ENCODE results near the gene PIGX.
A peak's percentile ranks its signal among the peaks of the same experiment; 100 is the strongest.

Gene PIGX

DNA sequence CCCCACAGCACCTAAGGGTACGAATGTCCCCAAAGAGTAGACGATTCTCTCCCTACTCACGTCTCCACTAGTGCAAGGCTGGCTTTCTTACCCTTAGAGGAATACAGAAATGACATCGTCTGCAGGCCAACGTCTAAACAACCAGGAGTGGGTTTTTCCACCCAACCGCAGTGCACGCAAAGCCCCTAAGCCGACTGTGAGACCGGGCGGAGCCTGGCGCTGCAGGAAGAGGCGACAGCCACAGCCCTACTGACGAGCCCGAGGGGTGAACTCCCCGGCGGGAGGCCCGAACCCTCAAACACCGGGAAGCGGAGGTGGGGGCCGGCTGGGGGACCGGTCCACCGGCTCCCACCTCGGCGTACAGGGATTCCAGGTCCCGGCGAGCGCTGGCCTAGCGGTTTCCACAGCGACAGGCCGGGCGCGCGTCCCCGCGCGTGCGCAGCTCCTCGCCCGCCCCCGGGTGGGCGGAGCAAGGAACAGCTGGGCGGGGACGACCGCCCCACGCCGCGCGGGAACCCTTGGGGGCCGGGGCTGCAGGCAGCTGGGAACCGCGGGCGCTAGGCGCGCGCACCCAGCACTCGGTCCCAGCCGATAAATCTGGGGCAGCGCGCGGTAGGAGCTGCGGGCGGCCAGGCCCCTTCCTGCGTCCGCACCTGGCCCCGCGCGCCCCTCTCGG lies at the start of gene PIGX, which contains the start of gene CEP19:
TSS of gene PIGX (plus strand) at position 540 of the 676 bp plus-strand sequence.
TSS of gene CEP19 (minus strand) at position 413 of the 676 bp plus-strand sequence. CDS start 3,593 bp downstream, outside the sequence.
- peak; percentile 84 to 87 for DNase-seq

DNA sequence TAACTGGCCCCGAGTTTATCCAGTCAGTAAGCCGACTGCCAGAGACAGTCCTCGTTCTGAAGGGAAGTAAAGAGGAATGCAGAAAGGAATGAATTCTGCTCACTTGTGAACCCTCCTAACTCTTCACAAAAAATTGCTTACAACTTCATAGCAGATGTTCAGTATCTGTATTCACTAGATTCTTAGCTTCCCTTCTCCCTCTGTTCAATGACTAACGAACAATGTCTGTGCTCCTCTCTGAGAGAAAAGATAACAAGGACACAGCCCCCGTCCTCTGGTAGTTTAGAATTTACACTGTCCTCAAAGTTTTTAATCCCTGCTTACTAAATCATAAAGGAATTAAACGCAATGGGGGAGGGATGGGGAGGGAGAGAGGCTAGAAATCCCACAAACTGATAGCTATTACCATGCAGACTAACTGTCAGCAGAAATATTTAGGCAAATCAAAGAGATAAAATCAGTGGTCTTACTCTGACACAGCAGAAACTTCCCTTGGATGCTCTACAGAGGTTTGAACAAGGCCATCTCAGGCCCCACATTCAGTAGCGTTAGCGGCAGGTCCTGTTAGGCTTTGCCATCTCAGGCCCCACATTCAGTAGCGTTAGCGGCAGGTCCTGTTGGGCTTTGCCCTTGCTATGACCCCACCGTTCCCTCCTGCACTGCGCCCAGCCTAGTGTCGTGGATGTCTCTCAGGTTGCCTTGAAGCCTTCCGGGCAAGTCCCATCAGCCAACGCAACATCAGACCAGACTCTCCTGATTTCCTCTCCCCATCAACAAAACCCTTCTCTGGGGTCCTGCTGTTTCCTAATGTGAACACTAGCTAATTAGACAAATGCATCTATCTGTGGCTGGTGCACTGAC lies 49.2 kb upstream of the PIGX start:
- no peak for DNase-seq

DNA sequence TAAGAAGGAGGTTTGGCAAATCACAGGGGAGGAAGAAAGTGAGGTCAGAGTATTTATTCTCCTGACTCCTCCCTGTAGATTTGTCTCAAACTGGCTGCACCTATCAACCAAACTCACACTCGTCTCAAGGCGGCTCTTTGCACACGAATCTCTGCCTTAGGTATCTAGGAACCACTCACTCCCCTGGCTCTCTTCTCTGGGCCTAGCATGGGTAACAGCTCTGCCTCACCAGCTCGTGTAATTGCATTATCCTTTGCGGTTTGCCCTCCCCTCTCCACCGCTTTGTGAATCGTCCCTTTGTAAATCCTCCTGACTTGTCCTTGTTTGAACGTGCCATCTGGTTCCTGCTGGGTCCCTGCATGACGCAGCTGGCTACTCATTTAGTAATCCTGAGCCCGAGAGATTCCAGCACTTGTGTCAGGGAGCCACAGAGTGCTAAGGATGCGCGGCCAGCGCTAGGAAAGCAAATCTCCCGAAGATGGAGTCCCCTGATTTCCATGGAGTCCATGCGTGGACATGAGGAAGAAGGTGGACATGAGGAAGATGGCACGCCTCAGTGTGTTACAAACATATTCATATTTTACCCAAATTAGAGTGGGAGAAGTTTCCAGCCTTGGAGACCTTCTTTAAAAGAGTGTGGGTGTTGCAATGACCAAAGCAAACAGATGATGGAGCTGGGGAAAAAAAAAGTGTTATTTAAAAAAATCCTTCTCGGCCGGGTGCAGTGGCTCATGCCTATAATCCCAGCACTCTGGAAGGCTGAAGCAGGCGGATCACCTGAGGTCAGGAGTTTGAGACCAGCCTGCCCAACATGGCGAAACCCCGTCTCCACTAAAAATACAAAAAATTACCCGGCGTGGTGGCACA lies 45.9 kb upstream of the PIGX start:
- DNase-seq, result no peak

DNA sequence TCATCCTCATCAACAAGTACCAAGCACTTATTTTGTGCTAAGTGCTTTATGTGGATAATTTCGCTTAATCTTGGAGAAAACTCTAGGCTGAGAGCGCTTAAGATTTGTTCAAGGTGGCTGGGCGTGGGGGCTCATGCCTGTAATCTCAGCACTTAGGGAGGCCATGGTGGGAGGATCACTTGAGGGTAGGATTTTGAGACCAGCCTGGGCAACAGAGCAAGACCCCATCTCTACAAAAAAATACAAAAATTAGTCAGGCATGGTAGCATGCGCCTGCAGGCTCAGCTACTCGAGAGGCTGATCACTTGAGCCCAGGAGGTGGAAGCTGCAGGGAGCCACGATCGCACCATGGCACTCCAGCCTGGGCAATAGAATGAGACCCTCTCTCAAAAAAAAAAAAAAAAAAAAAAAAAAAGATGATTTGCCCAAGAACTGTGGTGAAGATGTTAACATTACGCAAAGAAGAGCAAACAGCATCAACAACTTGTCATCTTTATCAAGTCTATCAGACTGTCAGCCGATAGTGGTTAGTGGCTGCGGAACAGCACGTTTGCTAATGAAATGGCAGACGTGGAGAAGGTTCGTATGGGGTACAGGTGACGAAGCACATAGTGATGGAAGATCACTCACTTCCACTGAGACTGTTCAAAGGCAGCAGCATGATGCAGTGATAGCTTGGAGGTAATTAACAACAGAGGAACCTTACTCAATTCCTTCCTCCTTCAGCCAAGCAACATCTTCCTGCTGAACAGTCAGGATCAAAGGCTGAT lies 44.9 kb upstream of the PIGX start:
- no peak for DNase-seq

DNA sequence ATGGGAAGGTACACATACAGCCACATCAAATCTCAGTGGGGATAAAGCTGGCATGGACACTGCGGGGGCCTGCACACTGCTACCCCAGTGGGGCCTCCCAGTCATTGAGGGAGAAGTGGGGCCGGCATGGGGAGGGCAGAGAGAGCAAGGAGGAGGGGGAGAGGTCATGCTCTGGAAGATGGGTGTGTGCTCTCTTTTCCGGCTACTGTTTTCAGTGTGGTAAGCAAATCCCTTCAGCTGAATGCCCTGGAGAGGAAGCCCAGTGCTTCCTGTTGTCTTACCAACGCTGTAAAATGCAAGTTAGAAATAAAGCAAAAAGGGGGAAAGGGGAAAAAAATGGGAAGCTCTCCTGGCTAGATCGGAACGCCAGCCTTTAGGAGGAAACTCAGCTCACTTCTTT lies 41.8 kb upstream of the PIGX start:
- DNase-seq, result no peak

DNA sequence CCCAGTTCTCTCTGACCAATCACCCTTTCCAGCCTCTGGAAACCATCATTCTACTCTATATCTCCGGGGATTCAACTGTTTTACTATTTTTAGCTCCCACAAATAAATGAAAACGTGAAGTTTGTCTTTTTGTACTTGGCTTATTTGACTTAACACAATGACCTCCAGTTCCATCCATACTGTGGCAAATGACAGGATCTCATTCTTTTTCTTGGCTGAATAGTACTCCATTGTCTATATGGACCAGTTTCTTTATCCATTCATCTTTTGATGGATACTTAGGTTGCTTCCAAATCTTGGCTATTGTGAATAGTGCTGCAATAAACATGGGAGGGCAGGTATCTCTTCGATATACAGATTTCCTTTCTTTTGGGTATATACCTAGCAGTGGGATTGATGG lies 38.5 kb upstream of the PIGX start:
- no peak for DNase-seq

DNA sequence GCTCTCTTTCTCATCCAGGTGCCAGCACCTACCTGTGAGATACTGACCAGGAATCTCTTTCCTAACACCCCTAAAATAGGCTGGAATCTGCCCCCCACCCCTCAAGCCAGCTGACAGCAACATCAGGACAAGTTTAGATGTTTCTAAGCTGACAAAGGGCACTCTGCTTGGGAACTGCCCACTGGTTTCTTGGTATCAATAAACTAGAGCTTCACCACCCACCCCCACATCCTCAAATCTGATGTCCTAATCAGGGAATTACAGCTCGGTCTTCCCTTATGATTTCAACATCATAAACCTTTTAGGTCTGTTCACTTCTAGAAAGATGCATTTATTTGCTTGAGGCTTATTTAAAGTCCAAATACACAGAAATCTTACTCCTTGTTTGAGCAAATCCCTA lies 34.8 kb upstream of the PIGX start:
- DNase-seq, result no peak

DNA sequence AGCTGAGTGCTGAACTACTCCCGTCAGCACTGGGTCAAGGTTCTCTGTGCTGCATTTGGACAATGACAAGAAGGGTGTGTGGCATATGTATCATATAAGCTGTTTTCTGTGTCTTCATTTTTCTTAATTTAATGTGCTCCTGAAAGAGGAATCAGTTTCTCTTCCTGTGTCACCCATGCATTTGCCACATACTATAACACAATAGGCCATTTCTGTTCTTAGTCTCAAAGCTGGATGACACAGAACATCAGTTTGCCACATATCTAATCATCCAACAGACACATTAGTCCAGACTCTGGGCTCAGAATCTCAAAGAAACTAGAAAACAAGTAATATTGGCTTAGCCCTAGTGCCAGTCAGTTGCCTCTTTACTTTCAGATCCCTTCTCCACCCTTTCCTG lies 34.2 kb upstream of the PIGX start:
- DNase-seq, result no peak

DNA sequence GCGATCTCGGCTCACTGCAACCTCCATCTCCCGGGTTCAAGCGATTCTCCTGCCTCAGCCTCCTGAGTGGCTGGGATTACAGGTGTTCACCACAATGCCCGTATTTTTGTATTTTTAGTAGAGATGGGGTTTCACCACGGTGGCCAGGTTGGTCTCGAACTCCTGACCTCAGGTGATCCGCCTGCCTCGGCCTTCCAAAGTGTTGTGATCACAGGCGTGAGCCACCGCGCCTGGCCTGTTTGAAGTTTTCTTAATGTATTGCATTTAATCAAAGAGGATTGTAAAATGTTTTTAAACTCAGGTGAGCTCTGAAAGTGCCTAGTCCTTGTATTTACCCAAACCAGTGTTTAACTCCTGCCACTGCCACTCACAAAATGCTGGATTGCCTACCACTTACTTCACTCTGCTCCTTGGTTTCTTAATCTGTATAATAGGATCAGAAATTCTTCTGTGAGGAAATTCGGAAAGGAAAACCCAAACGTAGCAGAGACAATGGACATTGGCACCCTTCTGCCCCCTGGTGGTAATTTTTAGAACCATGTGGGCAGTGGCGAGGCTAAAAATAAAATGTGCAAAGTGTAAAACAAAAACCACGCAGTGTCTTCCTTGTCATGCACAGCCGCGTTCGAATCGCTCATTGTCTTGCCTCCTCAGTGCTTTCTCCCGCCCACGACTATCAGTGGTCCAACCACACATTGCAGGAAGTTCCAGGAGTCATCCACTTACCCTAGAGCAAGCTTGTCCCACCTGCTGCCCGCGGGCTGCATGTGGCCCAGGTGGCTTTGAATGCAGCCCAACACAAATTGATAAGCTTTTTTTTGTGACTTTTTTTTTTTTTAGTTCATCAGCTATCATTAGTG lies 27.4 kb upstream of the PIGX start:
- DNase-seq, result peak; percentile 63

DNA sequence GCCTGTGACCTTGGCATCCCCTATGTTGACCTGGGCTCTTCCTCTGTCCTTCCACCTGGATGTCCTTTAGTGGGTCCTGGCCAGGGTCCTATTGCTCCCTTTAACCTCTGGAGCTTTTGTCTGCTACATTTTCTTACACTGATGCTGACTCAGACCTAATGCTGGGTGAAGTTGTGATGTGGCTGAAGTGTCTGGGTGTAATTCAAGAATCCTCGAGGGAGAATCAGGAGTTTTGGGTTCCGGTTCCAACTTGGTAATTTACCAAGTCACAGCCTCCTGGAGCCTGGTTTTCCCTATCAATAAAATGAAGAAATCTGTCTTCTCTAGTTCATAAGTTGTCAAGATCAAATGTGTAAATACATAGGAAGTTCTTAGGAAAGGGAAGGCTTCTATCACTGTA lies 25.7 kb upstream of the PIGX start:
- no peak for DNase-seq

DNA sequence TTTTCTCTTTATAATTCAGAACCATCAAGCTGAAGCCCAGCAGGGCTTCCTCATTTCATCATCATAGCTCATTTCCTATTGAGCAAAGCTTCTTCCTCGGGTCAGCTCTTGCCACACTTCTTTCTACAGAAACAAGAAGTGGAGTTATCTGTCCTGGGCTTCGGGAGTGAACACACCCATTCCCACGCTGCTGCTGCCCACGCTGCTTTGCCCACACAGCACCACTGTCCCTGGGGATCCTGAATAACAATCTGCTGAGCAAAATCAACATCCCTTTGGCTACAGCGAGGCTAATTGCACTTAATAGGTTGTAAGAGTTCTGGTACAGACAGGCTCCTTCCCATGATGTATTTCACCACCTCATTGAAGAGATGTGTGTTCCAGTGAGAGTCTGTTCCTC lies 23.8 kb upstream of the PIGX start:
- DNase-seq, result no peak

DNA sequence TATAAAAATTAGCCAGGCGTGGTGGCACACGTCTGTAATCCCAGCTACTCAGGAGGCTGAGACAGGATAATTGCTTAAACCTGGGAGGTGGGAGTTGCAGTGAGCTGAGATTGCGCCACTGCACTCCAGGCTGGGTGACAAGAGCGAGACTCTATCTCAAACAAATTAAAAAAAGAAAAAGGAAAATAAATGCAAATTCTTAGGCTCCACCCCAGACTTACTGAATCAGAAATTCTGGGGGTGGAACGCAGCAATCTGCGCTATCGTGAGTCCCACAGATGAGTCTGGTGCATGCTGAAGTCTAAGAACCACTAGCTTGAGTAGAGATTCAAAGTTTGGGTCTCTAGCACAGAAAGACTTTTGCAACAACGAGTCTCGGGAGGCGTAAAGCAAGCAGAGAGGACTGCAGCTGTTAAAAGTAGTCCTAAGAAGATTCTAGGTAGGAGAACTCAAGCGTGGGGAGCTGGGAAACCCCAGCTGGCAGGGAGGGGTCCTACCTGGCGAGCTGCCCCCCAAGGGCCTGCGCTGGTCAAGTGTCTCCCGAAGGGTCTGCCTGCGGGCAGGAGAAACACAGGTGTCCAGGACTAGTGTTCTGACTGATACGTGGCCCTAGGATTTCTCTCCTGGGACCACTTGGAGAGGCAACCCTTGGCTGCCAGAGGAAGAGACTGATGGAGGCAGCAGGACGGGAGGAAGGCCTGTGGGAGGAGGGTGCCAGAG lies 22.1 kb upstream of the PIGX start:
- no peak for DNase-seq

DNA sequence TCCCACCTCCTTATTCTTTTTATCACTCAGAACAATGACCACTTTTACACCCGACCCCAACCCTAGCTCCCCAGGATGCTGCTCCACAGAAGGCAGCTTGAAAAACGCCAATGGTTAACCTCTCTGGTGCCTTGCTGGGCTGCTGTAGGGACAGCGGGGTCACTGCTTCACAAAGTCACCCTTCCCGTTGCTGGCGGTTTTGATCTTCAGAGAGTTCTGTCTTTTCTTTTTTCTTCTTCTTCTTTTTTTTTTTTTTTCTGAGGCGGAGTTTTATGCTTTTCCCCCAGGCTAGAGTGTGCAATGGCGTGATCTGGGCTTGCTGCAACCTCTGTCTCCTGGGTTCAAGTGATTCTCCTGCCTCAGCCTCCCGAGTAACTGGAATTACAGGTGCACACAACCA lies 20.8 kb upstream of the PIGX start:
- DNase-seq, result no peak

DNA sequence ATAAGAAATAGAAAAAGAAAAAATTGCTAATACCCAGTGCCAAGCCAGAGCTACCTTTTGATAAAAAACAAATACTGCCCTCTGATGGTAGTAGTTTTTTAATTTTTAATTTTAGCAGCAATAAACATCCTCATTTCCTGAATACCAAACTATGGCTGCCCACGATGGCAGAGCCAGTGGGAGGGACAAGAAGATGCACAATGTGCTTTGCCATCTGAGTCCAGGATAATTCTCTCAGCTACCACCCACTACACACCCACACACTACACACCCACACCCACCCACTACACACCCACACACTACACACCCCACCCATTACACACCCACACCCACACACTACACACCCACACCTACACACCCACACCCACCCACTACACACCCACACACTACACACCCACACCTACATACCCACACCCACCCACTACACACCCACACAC lies 18.0 kb upstream of the PIGX start:
- DNase-seq, result peak; percentile 5 to 7

DNA sequence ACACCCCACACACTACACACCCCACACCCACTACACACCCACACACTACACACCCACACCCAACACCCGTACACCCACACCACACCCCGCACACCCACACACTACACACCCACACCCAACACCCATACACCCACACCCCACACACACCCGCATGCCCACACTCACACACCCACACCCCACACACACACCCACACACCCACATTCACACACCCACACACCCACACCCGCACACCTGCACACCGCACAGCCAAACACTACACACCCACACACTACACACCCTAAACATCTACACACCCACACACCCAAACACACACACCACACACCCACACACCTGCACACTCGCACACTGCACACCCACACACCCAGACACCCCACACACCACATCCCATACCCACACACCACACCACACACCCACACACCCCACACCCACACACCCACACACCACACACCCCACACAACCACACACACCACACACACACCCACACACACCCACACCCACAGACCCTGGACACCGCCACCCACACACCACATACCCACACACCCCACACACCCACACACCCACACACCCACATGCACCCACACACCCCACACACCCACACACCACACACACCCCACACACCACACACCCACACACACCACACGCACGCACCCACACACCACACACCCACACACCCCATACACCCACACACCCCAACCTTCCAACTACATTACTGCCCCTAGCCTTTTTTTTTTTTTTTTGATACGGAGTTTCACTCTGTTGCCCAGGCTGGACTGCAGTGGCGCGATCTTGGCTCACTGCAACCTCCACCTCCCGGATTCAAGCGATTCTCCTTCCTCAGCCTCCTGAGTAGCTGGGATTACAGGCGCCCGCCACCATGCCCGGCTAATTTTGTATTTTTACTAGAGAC lies 17.0 kb upstream of the PIGX start:
- DNase-seq, result peak in 1 of 2 donors; percentile 10

DNA sequence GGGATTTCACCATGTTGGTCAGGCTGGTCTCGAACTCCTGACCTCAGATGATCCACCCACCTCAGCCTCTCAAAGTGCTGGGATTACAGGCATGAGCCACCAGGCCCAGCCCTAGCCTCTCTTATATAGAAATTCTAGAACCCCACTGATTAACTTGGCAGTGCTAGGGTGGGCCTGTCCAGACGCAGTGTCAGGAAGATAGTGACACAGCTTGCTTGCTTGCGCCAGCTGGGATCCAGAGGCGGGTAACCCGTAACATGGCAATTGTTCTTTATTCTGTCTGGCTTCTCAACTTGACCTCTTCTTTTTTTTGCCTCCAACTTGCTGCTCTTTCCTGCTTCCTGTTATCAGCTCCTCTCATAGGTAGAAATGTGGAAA lies 16.3 kb upstream of the PIGX start:
- no peak for DNase-seq

DNA sequence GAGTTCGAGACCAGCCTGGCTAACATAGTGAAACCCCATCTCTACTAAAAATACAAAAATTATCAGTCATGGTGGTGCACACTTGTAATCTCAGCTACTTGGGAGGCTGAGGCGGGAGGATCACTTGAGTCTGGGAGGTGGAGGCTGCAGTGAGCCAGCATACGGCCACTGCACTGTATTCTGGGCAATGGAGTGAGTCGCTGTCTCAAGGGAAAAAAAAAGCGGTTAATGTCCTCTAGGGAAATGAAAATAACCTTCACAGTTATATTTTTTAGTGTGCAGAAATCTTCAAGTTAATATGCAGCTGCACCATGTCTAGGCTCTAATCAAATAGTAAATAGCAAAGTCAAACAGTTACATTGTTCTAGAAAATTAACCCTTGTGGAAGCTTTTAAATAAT lies 14.9 kb upstream of the PIGX start:
- DNase-seq, result no peak

DNA sequence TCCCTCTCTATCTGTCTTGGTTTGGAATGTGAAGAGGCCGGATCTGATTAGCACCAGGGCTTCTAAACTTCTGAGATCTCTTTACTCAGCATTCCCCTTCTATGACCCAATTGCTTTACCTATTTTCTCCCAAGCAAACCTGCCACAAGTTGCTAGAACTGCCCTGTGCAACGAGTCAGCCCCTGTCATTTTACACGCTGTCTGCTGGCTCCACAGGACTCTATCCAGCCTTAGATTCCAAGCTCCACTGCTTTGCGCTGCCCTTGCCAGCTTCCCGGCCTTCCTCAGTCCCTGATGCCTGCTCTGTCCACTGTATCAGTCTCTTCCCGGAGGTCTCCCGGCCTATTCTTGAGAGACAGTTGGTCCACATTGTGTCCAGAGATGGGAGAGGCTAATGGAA lies 12.4 kb upstream of the PIGX start:
- no peak for DNase-seq

DNA sequence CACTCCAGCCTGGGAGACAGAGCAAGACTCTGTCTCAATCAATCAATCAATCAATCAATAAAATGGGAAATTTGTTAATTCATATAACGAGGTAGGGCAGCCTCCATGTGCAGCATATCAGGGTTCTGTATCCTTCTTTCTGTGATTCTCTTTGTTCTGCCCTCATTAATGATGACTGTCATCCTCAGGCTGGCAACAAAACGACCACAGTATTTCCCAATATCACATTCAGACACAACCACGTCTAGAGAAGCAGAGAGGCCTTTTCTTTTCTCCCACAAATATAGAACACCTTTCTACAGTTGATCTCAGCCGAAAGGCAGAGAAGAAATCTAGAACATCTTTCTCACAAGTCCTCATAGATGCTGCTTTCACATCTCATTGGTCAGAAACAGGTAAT lies 11.4 kb upstream of the PIGX start:
- DNase-seq, result no peak

DNA sequence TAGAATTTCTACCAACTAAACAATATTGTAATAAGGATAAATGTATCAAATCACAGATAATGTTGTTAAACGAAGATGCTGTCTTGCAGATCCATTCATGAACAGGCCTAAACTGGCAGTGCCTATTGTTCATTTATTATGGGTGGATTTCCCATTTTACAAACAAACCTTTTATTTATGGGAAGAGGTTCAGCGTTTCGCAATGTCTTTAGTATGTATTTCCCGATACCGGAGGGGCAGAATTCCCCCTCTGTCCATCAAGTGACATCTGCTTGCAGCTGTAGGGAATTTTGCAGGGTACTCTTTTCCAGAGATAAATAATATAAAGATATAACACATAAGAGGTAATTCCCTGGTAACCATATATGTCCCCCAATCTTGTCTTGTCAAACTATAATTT lies 5.8 kb upstream of the PIGX start:
- DNase-seq, result no peak
